Measurements from ENCODE around the gene TRAPPC1.
"Not testable (repeated sequence)": the region's sequence is repeated elsewhere in the genome, so short reads cannot be mapped to it uniquely, and the experiment has no call there.

Gene TRAPPC1, protein sequence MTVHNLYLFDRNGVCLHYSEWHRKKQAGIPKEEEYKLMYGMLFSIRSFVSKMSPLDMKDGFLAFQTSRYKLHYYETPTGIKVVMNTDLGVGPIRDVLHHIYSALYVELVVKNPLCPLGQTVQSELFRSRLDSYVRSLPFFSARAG

DNA sequence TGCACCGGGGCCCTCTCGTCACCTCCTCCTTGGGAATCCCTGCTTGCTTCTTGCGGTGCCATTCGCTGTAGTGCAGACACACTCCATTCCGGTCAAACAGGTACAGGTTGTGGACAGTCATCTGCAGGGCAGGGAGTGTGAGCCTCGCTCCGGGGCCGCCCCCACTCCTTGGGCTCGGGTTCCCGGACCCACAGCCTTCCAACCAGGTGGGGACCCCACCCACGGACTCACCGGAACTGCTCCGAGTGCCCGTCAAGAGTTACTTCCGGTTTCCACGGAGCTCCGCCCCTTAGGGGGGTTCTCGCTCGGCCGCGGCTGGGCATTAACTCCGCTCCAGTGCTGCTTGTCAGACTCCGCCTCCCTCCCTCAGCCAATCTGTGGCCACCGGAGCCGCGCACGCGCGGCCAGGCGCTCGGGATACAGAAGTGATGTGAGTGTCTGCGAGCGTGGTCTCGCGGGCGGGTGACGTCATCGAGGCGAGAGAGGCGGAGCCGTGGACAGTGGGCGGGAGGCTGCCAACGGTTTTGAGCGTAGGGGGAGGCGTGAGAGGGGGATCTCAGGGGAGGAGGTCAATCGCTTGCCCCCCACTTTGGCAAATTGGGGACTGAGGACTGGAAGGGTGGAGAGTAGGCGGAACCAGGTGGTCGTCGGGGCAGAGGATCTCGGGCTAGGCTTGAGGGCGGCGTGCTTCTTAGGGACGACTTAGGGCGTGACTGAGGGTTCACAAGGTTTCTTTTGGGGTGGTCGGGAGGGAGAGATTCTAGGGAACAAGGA lies at the start of gene TRAPPC1, which contains the start of gene CNTROB:
TRAPPC1 (minus strand) TSS at position 238 of the 774 bp plus-strand sequence; CDS start at position 121, 117 bp downstream.
CNTROB (plus strand) TSS at position 498 of the 774 bp plus-strand sequence. CDS start 874 bp downstream, outside the sequence.
- peak; percentile 99 for DNase-seq

DNA sequence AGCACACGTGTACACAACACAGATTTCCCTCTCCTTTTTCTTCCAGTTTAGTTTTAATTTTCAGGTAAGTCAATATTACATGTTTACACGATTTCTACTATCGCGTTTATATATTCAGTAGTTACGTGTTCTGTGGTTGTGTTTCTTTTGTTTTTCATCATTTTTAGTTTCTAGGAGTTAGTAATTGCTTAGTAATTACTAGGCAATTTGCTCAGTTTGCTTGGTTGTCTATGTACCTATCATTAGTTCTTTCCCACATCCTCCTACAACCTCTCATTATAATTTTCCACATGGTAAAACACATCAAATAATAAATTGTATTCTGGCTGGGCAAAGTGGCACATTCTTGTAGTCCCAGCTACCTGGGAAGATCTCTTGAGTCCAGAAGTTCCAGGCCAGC lies 46.1 kb upstream of the TRAPPC1 start:
- DNase-seq, result no peak

DNA sequence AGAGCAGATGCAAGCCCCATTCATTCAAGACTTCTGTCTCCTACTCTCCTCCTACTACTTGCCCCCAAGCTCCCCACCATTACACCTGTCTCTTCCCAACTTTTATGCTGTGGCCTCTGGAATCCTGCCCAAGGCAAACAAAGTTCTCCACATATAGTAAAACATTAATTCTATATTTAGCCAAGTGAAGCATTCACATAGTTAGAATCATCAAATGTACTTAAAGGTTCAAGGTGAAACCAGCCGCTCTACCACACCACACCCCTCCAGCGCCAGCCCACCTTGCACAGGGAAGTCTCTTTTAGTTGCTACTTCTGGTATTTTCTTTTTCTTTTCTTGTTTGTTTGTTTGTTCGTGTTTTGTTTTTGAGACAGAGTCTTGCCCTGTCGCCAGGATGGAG lies 45.3 kb upstream of the TRAPPC1 start:
- no peak for DNase-seq

DNA sequence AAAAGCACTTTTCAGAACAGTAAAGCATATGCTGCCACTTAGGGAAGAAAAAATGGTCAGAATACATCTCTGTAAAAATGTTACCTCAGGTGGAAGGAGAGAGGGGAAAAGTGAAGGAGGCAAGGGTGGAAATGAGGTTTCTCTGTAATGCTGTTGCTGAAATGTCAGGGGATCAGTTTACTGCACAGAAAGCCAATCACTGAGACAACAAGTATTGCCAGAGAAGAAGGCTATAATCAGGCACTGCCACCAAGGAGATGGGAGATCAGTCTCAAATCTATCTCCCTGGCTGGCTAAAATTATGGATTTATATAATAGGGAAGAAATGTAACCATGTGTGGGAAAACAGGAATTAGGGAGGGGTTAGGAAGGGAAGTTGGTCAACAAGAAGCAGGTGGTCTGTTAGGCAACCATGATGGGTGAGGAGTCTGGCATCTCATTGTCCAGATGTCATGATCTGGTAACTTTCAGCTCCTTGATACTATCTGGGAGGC lies 42.9 kb upstream of the TRAPPC1 start:
- DNase-seq, result no peak

DNA sequence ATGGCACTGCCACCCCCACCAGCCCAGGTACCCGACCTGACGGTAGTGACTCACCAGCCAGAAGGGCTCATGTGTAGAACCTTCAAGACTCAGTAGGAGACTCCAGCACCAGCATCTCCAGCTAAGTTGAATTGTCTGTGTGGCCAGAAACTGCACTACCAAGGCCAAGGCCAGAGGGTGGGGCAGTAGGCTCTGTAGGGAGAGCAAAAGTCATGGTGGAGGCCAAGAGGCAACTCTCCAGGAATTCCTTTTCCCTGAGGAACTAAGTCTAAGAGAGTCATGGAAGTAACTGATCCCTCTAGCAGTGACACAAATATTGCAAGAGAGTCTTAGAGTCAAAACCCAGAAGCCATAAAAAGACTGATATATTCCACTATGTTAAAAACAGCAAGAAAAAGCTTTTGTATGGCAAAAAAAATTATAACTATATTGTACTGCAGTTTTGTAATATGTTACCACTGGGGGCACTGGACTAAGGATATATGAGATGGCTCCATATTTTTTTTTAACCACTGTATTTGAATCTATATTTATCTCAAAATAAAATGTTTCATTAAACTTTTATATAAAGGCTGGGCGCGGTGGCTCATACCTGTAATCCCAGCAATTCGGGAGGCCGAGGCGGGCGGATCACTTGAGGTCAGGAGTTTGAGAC lies 40.5 kb upstream of the TRAPPC1 start:
- no peak for DNase-seq

DNA sequence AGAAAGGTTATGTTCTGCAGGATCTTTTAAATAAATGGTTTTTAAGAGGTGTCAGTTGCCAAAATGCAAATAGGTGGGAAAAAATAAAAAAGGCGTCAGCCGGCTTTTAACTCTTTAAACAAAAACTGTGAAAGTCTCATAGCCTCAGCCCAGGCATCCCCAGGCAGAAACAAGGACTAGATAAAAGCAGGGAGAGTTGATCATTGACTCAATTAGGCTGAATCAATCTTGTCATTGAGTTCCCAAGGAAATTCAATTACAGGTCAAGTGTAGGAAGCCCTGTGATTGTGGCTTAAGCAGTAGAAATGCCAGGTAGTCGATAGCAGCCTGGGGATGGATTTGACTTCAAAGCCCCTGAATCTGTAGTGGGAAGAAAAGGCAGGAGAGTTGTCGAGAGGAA lies 39.9 kb upstream of the TRAPPC1 start:
- DNase-seq, result no peak

DNA sequence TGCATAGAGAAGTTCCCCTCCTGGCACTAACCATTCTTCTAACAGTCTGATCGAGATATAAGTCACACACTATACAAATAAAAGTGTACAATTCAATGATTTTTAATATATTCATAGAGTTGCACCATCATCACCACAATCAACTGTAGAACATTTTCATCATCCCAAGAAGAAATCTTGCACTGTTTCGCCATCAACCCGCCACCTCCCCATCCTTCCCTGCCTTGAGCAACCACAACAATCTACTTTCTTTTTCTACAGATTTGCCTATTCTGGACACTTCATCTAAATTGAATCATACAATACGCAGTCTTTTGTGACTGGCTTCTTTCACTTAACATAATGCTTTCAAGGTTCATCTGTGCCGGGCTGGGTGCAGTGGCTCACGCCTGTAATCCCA lies 37.7 kb upstream of the TRAPPC1 start:
- no peak for DNase-seq

DNA sequence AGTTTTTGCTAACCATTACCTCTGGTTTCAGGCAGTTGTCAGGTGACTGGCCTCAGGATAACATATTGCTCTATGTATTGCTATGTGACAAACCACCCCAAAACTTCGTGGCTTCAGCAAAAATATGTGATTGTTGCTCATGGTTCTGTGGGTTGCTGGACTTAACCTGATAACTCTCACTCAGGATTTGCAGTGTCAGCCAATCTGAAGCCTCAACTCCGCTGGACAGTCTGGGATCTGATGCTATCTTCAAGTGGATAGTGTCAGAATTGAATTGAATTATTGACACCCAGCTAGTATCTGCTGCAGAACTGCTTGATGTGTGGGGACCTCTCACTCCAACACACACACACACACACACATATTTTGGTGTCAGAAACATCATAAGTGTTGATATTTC lies 36.0 kb upstream of the TRAPPC1 start:
- DNase-seq, result no peak

DNA sequence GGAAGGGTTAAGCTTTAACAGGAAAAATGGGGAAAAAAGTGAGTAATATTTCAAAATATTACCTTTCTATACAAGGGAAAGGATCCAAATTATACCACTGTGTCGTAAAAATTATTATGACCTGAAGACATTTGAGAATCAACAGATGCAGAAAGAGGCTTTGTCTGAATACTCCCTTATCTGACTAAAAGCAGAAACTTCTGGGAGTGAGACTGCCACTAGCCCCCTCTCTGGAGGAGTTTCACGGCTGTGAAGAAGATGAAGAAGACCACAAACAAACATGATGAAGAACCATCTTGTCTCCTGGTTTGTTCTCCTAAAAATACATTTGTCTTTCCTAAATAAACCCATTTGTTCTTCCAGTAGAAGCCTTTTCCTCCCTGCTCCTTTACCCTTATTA lies 29.7 kb upstream of the TRAPPC1 start:
- no peak for DNase-seq

DNA sequence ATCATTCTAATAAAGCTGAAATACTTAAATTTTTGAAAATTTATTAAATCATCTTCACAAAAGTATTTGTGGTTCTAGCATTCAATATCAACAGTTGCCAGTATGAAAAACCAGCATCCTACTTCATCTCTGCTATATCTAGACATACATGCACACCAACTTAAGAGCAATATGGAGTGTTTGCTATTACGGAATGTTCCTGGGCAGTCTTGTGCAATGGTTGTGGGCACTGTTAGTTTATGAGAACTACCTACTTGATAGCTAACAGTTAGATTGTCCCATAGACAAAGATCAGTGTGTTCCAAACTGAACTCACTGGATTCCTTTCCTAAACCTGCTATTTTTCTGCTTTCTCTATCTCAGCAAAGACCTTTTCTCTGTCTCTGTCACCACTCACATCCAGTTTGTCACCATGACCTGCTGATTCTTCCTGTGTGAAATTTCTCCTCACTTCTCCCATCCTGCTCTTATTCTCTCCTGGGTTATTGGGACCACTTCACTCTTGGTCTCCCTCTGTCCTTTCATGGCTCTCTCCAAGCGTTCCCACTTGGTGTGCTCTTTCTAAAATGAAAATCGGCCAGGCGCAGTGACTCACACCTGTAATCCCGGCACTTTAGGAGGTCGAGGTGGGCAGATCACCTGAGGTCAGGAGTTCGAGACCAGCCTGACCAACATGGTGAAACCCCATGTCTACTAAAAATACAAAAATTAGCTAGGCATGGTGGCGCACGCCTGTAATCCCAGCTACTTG lies 27.9 kb upstream of the TRAPPC1 start:
- no peak for DNase-seq

DNA sequence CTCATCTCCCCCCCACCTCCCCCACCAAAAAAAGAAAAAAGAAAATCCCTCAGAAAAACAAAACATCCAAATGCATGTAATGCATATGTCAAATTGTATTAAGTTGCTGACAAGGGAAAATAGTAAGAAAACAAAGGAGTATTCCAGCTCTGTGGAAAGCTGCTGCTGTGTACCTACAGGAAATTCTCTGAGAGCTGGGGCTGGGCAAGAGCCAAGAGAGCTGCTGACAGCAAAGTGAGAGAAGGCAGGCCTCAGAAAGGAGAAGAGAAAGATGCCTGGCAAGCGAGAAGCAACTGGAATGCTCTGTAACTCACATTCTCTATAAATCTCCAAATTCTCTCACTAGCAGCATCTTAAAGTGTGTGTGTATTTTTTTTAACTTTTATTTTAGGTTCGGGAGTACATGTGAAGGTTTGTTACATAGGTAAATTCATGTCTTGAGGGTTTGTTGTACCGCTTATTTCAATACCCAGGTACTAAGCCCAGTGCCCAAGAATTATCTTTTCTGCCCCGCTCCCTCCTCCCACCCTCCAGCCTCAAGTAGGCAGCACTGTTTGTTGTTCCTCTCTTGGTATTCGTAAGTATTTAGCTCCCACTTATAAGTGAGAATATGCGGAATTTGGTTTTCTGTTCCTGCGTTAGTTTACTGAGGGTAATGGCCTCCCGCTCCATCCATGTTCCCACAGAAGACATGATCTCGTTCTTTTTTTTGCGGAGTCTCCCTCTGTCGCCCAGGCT lies 24.7 kb upstream of the TRAPPC1 start:
- no peak for DNase-seq

DNA sequence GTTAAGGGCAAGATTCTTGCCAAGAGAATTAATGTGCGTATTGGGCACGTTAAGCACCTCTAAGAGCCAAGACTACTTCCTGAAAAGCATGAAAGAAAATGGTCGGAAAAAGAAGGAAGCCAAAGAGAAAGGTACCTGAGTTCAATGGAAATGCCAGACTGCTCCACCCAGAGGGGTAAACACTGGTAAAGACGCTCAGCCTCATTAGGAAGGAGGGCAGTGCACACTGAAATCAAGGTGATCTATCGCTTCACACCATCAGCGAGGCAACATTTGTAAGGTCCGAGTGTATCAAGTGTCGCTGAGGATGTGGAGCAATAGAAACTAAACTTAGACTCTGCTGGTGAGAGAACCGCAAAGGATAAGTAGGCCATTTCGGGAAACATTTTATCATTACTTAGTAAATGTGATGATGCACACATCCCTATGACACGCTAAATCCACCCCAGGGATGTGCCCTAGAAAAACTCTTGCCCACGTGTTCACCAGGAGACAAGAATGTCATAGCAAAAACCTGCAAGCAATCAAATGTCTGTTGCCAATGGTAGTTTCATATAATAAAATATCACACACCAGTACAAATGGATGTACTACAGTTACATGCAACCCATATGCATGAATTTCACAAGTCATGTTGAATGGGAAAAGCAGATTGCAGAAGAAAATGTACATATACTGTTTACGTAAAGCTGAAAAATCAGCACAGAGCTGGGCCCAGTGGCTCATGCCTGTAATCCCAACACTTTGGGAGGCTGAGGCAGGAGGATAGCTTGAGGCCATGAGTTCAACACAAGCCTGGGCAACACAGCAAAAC lies 23.9 kb upstream of the TRAPPC1 start:
- no peak for DNase-seq

DNA sequence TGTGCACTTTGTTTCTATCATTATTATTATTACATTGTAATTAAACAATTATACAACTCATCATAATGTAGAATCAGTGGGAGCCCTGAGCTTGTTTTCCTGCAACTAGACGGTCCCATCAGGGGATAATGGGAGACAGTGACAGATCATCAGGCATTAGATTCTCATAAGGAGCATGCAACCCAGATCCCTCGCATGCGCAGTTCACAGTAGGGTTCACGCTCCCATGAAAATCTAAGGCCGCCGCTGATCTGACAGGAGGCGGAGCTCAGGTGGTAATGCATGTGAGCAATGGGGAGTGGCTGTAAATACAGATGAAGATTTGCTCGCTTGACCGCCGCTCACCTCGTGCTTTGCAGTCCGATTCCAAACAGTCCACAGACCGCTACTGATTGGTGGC lies 21.5 kb upstream of the TRAPPC1 start:
- DNase-seq, result not testable (repeated sequence)

DNA sequence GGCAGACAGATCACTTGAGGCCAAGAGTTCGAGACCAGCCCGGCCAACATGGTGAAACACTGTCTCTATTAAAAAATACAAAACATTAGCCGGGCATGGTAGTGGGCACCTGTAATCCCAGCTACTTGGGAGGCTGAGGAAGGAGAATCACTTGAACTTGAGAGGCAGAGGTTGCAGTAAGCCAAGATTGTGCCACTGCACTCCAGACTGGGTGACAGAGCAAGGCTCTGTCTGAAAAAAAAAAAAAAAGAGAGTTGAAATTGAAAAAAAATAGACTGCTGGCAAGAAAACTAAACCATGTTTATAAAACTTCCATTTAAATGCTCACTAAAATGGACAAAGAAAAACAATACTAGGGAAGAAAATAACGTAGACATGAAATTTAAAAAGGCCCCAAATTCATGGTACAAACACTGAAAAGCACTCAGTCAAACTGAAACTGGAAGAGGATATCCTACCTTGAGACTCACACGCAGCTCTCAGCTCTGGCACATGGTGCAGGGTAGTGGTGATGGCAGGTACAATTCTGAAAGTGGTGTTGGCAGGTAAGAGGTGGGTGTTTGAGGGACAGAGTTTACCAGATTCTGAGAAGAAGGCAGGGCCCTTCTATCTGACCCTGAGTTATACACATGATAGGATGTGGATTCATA lies 19.5 kb upstream of the TRAPPC1 start:
- peak in 1 of 2 experiments; percentile 6 for DNase-seq

DNA sequence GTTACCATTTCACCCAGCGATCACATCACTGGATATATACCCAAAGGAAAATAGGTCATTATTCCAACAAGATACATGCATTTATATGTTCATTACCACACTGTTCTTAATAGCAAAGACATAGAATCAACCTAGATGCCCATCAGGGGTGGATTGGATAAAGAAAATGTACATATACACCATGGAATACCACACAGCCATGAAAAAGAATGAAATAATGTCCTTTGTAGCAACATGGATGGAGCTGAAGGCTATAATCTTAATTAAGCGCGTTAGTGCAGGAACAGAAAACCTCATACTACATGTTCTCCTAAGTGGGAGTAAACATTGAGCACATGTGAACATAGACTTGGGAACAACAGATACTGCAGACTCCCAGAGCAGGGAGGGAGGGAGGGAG lies 18.8 kb upstream of the TRAPPC1 start:
- DNase-seq, result no peak

DNA sequence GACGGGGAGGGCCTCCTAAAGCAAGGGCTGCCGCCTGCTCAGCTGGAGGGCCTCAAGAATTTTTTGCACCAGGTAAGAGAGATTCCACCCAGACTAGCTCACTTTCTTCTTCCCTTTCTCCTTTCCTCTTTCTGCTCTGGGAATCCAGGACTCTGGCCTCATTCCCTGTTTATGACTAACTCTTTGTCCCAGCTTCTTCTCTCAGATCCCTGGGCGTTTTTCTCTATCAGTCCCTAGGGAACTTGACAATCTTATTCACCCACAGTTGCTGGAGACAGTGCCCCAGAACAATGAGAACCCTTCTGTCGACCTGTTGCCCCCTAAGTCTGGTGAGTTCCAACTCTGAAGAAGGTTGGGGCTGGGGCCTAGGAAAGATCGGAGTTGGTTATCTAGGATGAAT lies 15.9 kb upstream of the TRAPPC1 start:
- no peak for DNase-seq

DNA sequence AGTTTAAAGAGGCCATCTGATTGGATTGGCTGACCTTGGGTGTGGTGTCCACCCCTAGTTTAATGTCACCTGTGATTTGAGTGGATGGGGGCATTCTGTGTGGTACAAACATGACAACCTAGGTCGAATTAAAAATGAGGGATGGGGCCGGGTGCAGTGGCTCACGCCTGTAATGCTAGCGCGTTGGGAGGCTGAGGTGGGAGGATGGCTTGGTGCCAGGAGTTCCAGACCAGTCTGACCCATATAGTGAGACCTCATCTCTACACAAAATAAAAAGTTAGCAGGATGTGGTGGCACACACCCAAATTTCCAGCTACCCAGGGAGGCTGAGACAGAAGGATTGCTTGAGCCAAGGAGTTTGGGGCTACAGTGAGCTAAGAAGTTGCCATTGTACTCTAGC lies 14.7 kb upstream of the TRAPPC1 start:
- DNase-seq, result no peak

DNA sequence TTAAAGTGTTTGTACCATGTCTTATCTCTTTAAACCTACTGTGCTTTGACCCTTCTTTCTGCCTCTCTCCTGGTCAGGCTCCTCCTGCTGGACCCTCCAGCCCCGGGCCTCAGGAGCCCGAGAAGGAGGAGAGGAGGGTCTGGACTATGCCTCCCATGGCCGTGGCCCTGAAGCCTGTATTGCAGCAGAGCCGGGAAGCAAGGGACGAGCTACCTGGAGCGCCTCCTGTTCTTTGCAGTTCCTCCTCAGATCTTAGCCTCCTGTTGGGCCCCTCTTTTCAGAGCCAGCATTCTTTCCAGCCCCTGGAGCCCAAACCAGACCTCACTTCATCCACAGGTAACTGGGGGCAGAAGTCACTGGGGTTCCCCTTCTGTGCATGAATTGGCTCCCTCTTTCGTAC lies 13.9 kb upstream of the TRAPPC1 start:
- no peak for DNase-seq

DNA sequence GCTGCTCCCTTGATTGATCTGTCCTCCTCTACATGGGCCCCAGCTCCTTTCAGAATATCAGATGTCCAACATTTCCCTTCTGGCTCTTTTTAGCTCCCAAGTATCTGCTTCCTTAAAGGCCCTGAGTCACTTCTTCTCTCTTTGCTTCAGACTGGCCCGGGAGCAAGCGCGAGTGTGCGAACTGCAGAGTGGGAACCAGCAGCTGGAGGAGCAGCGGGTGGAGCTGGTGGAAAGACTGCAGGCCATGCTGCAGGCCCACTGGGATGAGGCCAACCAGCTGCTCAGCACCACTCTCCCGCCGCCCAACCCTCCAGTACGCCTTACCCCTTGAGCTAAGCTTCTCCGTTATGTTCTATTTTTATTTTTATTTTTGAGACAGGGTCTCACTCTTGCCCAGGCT lies 12.6 kb upstream of the TRAPPC1 start:
- no peak for DNase-seq

DNA sequence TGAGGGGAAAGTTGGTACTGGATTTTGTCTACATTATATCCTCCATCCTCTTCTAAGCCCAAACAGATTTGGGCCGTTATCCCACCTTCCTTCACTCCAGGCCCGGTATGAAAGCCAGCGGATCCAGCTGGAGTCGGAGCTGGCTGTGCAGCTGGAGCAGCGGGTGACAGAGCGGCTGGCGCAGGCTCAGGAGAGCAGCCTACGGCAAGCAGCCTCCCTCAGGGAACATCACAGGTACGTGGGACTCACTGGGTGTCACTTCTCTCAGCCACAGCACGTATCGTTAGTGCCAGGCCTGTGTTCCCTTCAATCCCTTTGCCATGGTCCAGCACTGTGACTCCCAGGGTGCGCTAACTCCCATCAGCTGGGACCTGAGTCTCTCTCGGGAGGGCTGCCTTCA lies 11.5 kb upstream of the TRAPPC1 start:
- no peak for DNase-seq

DNA sequence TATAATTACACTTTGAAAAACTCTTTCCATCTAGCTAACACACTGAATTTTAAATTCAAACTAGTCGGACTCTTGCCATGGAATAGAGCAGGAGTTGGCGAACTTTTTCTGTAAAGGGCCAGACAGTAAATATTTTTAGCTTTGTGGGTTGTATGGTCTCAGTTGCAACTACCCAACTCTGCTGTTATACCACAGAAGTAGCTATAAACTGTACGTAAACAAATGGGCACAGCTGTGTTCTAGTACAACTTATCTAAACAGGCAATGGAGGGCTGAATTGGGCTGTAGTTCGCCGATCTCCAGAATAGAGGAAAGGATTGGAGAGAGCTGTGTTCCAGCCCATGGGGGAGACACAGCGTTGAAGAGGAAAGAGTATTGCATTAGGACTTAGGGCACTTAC lies 9.0 kb upstream of the TRAPPC1 start:
- DNase-seq, result no peak
